Body of pancreas (tissue), 4 donors: ENCODE measurements around the gene FXYD3.

Source experiments
- POLR2A ChIP-seq, 3 donors: fragments of 450-650 bp; IDR thresholded peaks; one replicate each; pipeline ENCODE4 v1.6.1; 2016; ENCODE audit warnings: antibody characterized with exemption in 3 of 3, mild to moderate bottlenecking in 2 of 3
- TF ChIP-seq, protein P1 (sequence below), 7 experiments: fragments of 450-650 bp in 4 of 7; fragments of 200-600 bp in 3 of 7; sonication (generic) in 3 of 7; IDR thresholded peaks; one replicate each; pipeline ENCODE4 v1.5.1; 2016 to 2019; ENCODE audit warnings: antibody characterized with exemption in 7 of 7

DNA sequence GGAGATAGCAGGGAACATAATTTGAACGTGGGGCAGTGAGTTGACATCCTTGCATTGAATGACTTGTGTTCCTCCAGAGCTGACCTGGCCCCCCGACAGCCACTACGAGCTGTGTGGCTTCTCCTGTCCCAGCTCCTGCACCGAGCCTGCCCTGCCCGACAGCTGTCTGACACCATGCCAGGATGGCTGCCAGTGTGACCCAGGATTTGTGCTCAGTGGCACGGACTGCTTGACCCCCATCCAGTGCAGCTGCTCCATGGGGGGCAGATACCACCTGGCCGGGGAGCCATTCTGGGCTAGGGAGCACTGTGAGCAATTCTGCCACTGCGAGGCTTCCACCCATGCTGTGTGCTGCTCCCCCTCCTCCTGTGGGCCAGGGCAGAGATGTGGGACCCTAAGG is 29.2 kb upstream of the FXYD3 start:
- TF ChIP-seq, protein P1, sequence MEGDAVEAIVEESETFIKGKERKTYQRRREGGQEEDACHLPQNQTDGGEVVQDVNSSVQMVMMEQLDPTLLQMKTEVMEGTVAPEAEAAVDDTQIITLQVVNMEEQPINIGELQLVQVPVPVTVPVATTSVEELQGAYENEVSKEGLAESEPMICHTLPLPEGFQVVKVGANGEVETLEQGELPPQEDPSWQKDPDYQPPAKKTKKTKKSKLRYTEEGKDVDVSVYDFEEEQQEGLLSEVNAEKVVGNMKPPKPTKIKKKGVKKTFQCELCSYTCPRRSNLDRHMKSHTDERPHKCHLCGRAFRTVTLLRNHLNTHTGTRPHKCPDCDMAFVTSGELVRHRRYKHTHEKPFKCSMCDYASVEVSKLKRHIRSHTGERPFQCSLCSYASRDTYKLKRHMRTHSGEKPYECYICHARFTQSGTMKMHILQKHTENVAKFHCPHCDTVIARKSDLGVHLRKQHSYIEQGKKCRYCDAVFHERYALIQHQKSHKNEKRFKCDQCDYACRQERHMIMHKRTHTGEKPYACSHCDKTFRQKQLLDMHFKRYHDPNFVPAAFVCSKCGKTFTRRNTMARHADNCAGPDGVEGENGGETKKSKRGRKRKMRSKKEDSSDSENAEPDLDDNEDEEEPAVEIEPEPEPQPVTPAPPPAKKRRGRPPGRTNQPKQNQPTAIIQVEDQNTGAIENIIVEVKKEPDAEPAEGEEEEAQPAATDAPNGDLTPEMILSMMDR (IDR thresholded peaks at IDR 0.05), result no peak
- no peak for TF ChIP-seq POLR2A (IDR thresholded peaks at IDR 0.05)
